ENCODE data around the gene INSR.

DNA sequence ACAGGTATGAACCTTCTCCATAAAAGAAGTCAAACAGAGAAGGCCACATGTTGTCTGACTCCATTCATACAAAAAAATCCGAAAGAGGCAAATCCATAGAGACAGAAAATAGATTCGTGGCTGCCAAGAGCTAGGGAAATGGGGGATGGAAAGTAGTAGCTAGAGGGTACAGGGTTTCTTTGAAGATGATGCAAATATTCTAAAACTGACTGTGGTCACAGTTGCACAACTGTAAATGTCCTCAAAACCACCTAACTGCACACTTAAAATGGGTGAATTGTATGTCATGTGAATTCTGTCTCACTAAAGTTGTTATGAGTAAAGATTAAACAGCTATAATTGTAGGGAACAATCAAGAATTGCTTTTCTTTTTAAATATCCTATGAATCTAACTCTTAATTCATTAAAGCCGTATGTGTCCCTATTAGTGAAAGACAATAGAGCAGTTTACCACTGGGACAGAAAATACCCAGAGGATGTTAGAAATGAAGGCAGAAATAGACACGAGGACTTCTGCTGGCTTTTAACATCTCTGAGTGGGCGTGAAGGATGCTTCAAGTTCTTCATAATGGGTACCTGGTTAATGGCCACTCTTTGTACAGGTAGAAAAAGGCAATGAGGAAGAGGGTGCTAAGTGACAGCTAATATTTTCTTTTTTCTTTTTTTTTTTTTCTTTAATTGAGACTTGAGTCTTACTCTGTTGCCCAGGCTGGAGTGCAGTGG lies 21.2 kb downstream of the INSR start:
- TF ChIP-seq POLR2A (IDR thresholded peaks at IDR 0.05; ENCODE audit: low read depth, low read length) (no peak), CTCF (IDR thresholded peaks at IDR 0.05; ENCODE audit: extremely low read depth in 1 of 2, insufficient read depth in 1 of 2, low read depth in 1 of 2, low read length in 2 of 2) (no peak), POLR2AphosphoS5 (IDR thresholded peaks at IDR 0.05; ENCODE audit: insufficient read depth, low read depth, low read length) (no peak), EZH2 (IDR thresholded peaks at IDR 0.05; ENCODE audit: borderline replicate concordance, low read depth, low read length, severe bottlenecking) (no peak), MAX (IDR thresholded peaks at IDR 0.05; ENCODE audit: insufficient read depth, insufficient read length) (no peak), MYC (IDR thresholded peaks at IDR 0.05; ENCODE audit: low read depth, low read length) (no peak), JUN (IDR thresholded peaks at IDR 0.05; ENCODE audit: borderline replicate concordance, insufficient read depth, insufficient read length, low read depth) (no peak)

Data from endothelial cell of umbilical vein (primary cell).